CD14-positive monocyte (primary cell): ENCODE data around the gene APLF. TPM values are rescaled to one million over a fixed set of nuclear protein-coding genes. Genes with fewer than 3 reads are reported as not detected.

Experiments
- DNase-seq, 3 donors: peaks; one replicate each; pipeline ENCODE4 v3.0.0-alpha.2; 2011 to 2022
- H2AFZ ChIP-seq: 2 replicates; pipeline ENCODE4 v1.6.0; 2012; ENCODE audit warnings: mild to moderate bottlenecking, low read depth, low read length, inconsistent platforms; ENCODE audit not compliant: insufficient read depth, poor library complexity, severe bottlenecking
- H3K27ac ChIP-seq, 2 donors: 1 replicate in 1 of 2; 2 replicates in 1 of 2; pipeline ENCODE4 v1.5.1; 2012 to 2013; ENCODE audit warnings: low read length in 2 of 2, control low read depth in 1 of 2, inconsistent platforms in 1 of 2, low read depth in 1 of 2, mild to moderate bottlenecking in 1 of 2
- H3K27me3 ChIP-seq, 2 donors: one replicate each; pipeline versions ENCODE4 v1.6.0 to v1.6.1; 2011 to 2013; ENCODE audit warnings: low read length in 2 of 2; ENCODE audit not compliant: control insufficient read depth in 2 of 2, insufficient read depth in 2 of 2
- H3K36me3 ChIP-seq, 2 donors: replicated peaks in 1 of 2; 1 replicate in 1 of 2; 2 replicates in 1 of 2; pipeline versions ENCODE4 v1.5.1 to v1.6.1; 2012 to 2013; ENCODE audit warnings: low read length in 2 of 2, control low read depth in 1 of 2, inconsistent platforms in 1 of 2, mild to moderate bottlenecking in 1 of 2; ENCODE audit not compliant: insufficient read depth in 2 of 2, control insufficient read depth in 1 of 2
- H3K4me1 ChIP-seq, 2 donors: 1 replicate in 1 of 2; 2 replicates in 1 of 2; pipeline versions ENCODE4 v1.5.1 to v1.6.1; 2012 to 2013; ENCODE audit warnings: low read length in 2 of 2, control low read depth in 1 of 2, inconsistent platforms in 1 of 2, mild to moderate bottlenecking in 1 of 2, moderate library complexity in 1 of 2; ENCODE audit not compliant: insufficient read depth in 2 of 2, control insufficient read depth in 1 of 2
- H3K4me2 ChIP-seq: replicated peaks from 2 replicates; pipeline ENCODE3; 2012; ENCODE audit warnings: low read length, moderate library complexity, mild to moderate bottlenecking; ENCODE audit not compliant: poor library complexity, severe bottlenecking; ENCODE audit errors: extremely low read depth
- H3K4me3 ChIP-seq, 3 experiments: fragments of 200-600 bp in 1 of 3; sonication (generic) in 1 of 3; replicated peaks in 1 of 3; 1 replicate in 2 of 3; 2 replicates in 1 of 3; pipeline ENCODE4 v1.5.1; 2011 to 2013; ENCODE audit warnings: low read length in 3 of 3, mild to moderate bottlenecking in 3 of 3, control low read depth in 2 of 3, low read depth in 2 of 3, inconsistent platforms in 1 of 3, moderate library complexity in 1 of 3
- H3K79me2 ChIP-seq: 2 replicates; pipeline ENCODE4 v1.6.0; 2012; ENCODE audit warnings: mild to moderate bottlenecking, control low read depth, inconsistent platforms, low read length, moderate library complexity; ENCODE audit not compliant: insufficient read depth
- H3K9ac ChIP-seq: 2 replicates; pipeline ENCODE4 v1.6.0; 2017; ENCODE audit warnings: low read length, mild to moderate bottlenecking; ENCODE audit not compliant: insufficient read depth, poor library complexity, severe bottlenecking
- H3K9me3 ChIP-seq, 2 donors: replicated peaks in 1 of 2; 1 replicate in 1 of 2; 2 replicates in 1 of 2; pipeline versions ENCODE4 v1.5.1 to v1.6.1; 2012 to 2013; ENCODE audit warnings: low read length in 2 of 2, control low read depth in 1 of 2; ENCODE audit not compliant: control insufficient read depth in 1 of 2, insufficient read depth in 1 of 2
- H4K20me1 ChIP-seq: 2 replicates; pipeline ENCODE4 v1.6.0; 2012; ENCODE audit warnings: mild to moderate bottlenecking, low read length, control low read depth, moderate library complexity; ENCODE audit not compliant: insufficient read depth
- H3K27ac Mint-ChIP-seq, 7 donors: one replicate each; pipeline ENCODE4 v1.8.0; 2020; ENCODE audit warnings: mild to moderate bottlenecking in 7 of 7, mixed read lengths in 7 of 7, moderate library complexity in 6 of 7, inconsistent platforms in 2 of 7
- H3K27me3 Mint-ChIP-seq, 3 donors: one replicate each; pipeline ENCODE4 v1.8.0; 2021 to 2022; ENCODE audit warnings: low read depth in 3 of 3, mild to moderate bottlenecking in 3 of 3, mixed read lengths in 3 of 3, moderate library complexity in 3 of 3, inconsistent platforms in 1 of 3
- H3K36me3 Mint-ChIP-seq, 2 donors: one replicate each; pipeline ENCODE4 v1.8.0; 2020; ENCODE audit warnings: mixed read lengths in 2 of 2, inconsistent platforms in 1 of 2, mild to moderate bottlenecking in 1 of 2
- H3K4me1 Mint-ChIP-seq: one replicate; pipeline ENCODE4 v1.8.0; 2020; ENCODE audit warnings: mild to moderate bottlenecking, mixed read lengths
- H3K4me3 Mint-ChIP-seq, 2 donors: one replicate each; pipeline ENCODE4 v1.8.0; 2020; ENCODE audit warnings: mild to moderate bottlenecking in 2 of 2, mixed read lengths in 2 of 2, moderate library complexity in 1 of 2
- H3K9me3 Mint-ChIP-seq, 7 donors: one replicate each; pipeline ENCODE4 v1.8.0; 2020 to 2022; ENCODE audit warnings: mixed read lengths in 7 of 7, mild to moderate bottlenecking in 6 of 7, moderate library complexity in 6 of 7, inconsistent platforms in 2 of 7
- CTCF ChIP-seq: fragments of 200-600 bp; IDR thresholded peaks from one replicate; pipeline ENCODE4 v1.8.0; 2022; ENCODE audit warnings: antibody characterized with exemption, mild to moderate bottlenecking
- WGBS: methylation state at CpG from one replicate; pipeline ENCODE4 v1.1.5; 2013; ENCODE audit warnings: missing lambda C conversion rate; ENCODE audit not compliant: insufficient coverage; 5-methylcytosine and 5-hydroxymethylcytosine counted together
- intact Hi-C, 2 donors: fragments of 100-400 bp; cut with micrococcal nuclease; formaldehyde crosslinking; loops; one replicate each; pipeline versions ENCODE4 v1.15.0 to v1.15.1; 2023
- polyA plus RNA-seq, 3 donors: library from polyadenylated mRNA; depleted of rRNA in 1 of 3; unstranded in 2 of 3; stranded (reverse) in 1 of 3; fragments of 300-500 nt in 2 of 3; fragments of >200 nt in 1 of 3; fragmentation: Illumina TruSeq in 2 of 3; gene quantifications; 1 replicate in 2 of 3; 2 replicates in 1 of 3; pipeline ENCODE4 v1.2.3, GENCODE V29; 2012 to 2021

The APLF gene
- polyA plus RNA-seq, 3 donors: 0.77 to 1.8 (median 1.2) TPM

- no peaks in the 10 kb centered on the region for H3K27me3 ChIP-seq
- H3K36me3 Mint-ChIP-seq: no peaks in the 10 kb centered on the region
- H3K4me2 ChIP-seq: no peak overlapping the region
- no peak for TF ChIP-seq CTCF
- H3K9ac ChIP-seq: no peak overlapping the region
- no peak overlapping the region for H3K27ac ChIP-seq
- H3K4me3 ChIP-seq: no peak overlapping the region
- intact Hi-C loops: no loop called here
- H2AFZ ChIP-seq: no peak overlapping the region
- DNase-seq: no peak
- peaks cover 10% of the 10 kb centered on the region for H3K4me1 Mint-ChIP-seq
- no peaks in the 10 kb centered on the region for H3K79me2 ChIP-seq
- no peaks in the 10 kb centered on the region for H4K20me1 ChIP-seq
- H3K4me1 ChIP-seq: no peaks in the 10 kb centered on the region
- no peaks in the 10 kb centered on the region for H3K27me3 Mint-ChIP-seq
- WGBS: no CpG with 5 or more reads among the region's 1 CpG
- H3K4me3 Mint-ChIP-seq: no peak overlapping the region
- no peak overlapping the region for H3K27ac Mint-ChIP-seq
- no peaks in the 10 kb centered on the region for H3K36me3 ChIP-seq
- no peaks in the 10 kb centered on the region for H3K9me3 ChIP-seq
- peaks cover 0 to 10% (median 6%) of the 10 kb centered on the region in 7 donors for H3K9me3 Mint-ChIP-seq
Observed at GRCh38 chr2:68489282-68489681, 21.9 kb downstream of the APLF start.

GRCh38 chr2:68491582-68491981 is 24.2 kb downstream of the APLF start:
- peaks cover 14% of the 10 kb centered on the region in 2 donors for H3K9me3 ChIP-seq
- H3K4me1 Mint-ChIP-seq: peaks cover 10% of the 10 kb centered on the region
- H3K4me1 ChIP-seq: no peaks in the 10 kb centered on the region
- no peaks in the 10 kb centered on the region for H3K27me3 ChIP-seq
- H3K4me2 ChIP-seq: no peak overlapping the region
- H4K20me1 ChIP-seq: no peaks in the 10 kb centered on the region
- intact Hi-C loops: no loop called here
- H3K27ac Mint-ChIP-seq: no peak overlapping the region
- WGBS: no CpG with 5 or more reads among the region's 1 CpG
- no peaks in the 10 kb centered on the region for H3K36me3 ChIP-seq
- H3K79me2 ChIP-seq: no peaks in the 10 kb centered on the region
- DNase-seq: no peak
- H3K9ac ChIP-seq: no peak overlapping the region
- H3K4me3 Mint-ChIP-seq: no peak overlapping the region
- no peak for TF ChIP-seq CTCF
- no peak overlapping the region for H3K4me3 ChIP-seq
- no peak overlapping the region for H3K27ac ChIP-seq
- H3K27me3 Mint-ChIP-seq: peaks cover 0 to 2% (median 0%) of the 10 kb centered on the region in 3 donors
- H3K9me3 Mint-ChIP-seq: peaks cover 8 to 32% (median 27%) of the 10 kb centered on the region in 7 donors
- peaks cover 0 to 4% of the 10 kb centered on the region in 2 donors for H3K36me3 Mint-ChIP-seq
- no peak overlapping the region for H2AFZ ChIP-seq
